Panc1 (cell line): ENCODE data around the gene DPYD.

Experiments used
- CTCF ChIP-seq: fragments of 450-650 bp; IDR thresholded peaks from 2 replicates; pipeline ENCODE4 v1.5.1; 2017; ENCODE audit warnings: mild to moderate bottlenecking
- POLR2AphosphoS5 ChIP-seq: IDR thresholded peaks from 2 replicates; pipeline ENCODE4 v1.6.1; 2012; ENCODE audit warnings: mild to moderate bottlenecking, low read depth, low read length, moderate library complexity
- REST ChIP-seq, 2 experiments: IDR thresholded peaks; 2 replicates each; pipeline ENCODE4 v1.6.1; 2011 to 2012; ENCODE audit warnings: low read depth in 2 of 2, control low read depth in 1 of 2, low read length in 1 of 2, mild to moderate bottlenecking in 1 of 2, moderate library complexity in 1 of 2; ENCODE audit not compliant: insufficient read depth in 1 of 2
- SIN3A ChIP-seq: IDR thresholded peaks from 2 replicates; pipeline ENCODE4 v1.6.1; 2012; ENCODE audit warnings: low read depth, mild to moderate bottlenecking, low read length, moderate library complexity, borderline replicate concordance; ENCODE audit not compliant: insufficient read depth
- TCF7L2 ChIP-seq: IDR thresholded peaks from 2 replicates; pipeline ENCODE4 v1.6.1; 2011; ENCODE audit warnings: mild to moderate bottlenecking, low read depth, low read length, inconsistent platforms

GRCh38 chr1:97533358-97533757, 387.5 kb downstream of the DPYD start:
- TF ChIP-seq CTCF (no peak), POLR2AphosphoS5 (no peak), REST (IDR thresholded peaks at IDR 0.05; ENCODE audit: insufficient read depth in 1 of 2, low read depth in 2 of 2, low read length in 1 of 2) (no peak), TCF7L2 (no peak), SIN3A (no peak)
